K562 (cell line): ENCODE data around the gene SLBP.

ENCODE experiments used
- CBX1 ChIP-seq: sonication (generic); IDR thresholded peaks from 2 replicates; pipeline ENCODE4 v1.6.1; 2016; ENCODE audit warnings: antibody characterized with exemption, low read depth, mild to moderate bottlenecking
- ERF ChIP-seq: fragments of 450-650 bp; formaldehyde crosslinking; IDR thresholded peaks from 2 replicates; pipeline ENCODE4 v1.4.0; 2020; ENCODE audit warnings: mild to moderate bottlenecking, mixed read lengths
- NFIC ChIP-seq: fragments of 450-650 bp; IDR thresholded peaks from 2 replicates; pipeline ENCODE4 v1.6.1; 2017; ENCODE audit warnings: mild to moderate bottlenecking, inconsistent platforms
- NR2C2 ChIP-seq, 2 experiments: fragments of 200-800 bp in 1 of 2; sonication (Bioruptor generic) in 1 of 2; sonication (generic) in 1 of 2; formaldehyde crosslinking in 1 of 2; IDR thresholded peaks; 2 replicates each; pipeline versions ENCODE4 v1.6.1 to v1.8.0; 2016 to 2022; ENCODE audit warnings: mild to moderate bottlenecking in 1 of 2, missing compliant biosample characterization in 1 of 2, missing genetic modification characterization in 1 of 2, missing genetic modification reagents in 1 of 2
- SP2 ChIP-seq: IDR thresholded peaks from 2 replicates; pipeline ENCODE4 v1.6.1; 2011; ENCODE audit warnings: mild to moderate bottlenecking, low read depth, low read length, moderate library complexity; ENCODE audit not compliant: poor library complexity, severe bottlenecking; ENCODE audit errors: extremely low read depth
- SRSF3 ChIP-seq: fragments of 200-400 bp; formaldehyde crosslinking; IDR thresholded peaks from 2 replicates; pipeline ENCODE4 v1.6.1; 2016; ENCODE audit warnings: mild to moderate bottlenecking, low read length, moderate library complexity; ENCODE audit not compliant: insufficient read depth

DNA sequence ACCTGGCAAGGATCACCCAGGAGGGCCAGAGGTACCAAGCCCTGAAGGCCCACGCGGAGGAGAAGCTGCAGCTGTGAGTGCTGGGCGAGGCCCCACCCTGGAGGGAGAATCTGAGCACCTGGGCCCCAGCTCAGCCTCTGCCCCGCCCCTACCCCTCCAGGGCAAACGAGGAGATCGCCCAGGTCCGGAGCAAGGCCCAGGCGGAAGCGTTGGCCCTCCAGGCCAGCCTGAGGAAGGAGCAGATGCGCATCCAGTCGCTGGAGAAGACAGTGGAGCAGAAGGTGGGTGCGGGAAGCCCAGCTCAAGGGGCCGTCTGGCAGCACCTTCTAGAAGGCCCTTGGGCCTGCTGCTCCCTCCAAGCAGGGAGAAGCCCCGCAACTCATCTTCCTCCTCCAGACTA is 32.4 kb upstream of the SLBP start:
- TF ChIP-seq CBX1 (no peak), NFIC (no peak), NR2C2 (CRISPR knock-in tag; IDR thresholded peaks at IDR 0.05) (no peak), NR2C2 (tag; IDR thresholded peaks at IDR 0.05) (no peak), SRSF3 (no peak), ERF (CRISPR knock-in tag) (no peak), SP2 (no peak)
